Stimulated activated CD4-positive, alpha-beta T cell treated with anti-CD3 and anti-CD28 coated beads, Interleukin-12 subunit alpha, Interleukin-12 subunit beta, amount 100 ng/mL, for 48 hours (primary cell): ENCODE data around the gene SEMA3B.
"Not testable (repeated sequence)": the region's sequence is repeated elsewhere in the genome, so short reads cannot be mapped to it uniquely, and the experiment has no call there.

Experiments used
- DNase-seq, 3 donors: peaks; one replicate each; pipeline ENCODE4 v3.0.0-alpha.2; 2020; ENCODE audit warnings: low read depth in 2 of 3, low spot score in 1 of 3

Gene SEMA3B

GRCh38 chr3:50271314-50271936 is 2.5 kb downstream of the SEMA3B start:
- no peak for DNase-seq

DNA sequence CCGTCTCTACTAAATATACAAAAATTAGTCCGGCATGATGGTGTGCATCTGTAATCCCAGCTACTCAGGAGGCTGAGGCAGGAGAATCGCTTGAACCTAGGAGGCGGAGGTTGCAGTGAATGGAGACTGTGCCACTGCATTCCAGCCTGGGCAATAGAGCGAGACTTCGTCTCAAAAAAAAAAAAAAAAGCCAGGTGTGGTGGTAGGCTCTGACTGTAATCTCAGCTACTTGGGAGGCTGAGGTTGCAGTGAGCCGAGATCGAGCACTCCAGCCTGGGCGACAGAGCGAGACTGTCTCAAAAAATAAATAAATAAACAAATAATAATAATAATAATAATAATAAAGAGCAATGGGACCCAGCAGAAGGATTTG is 3.6 kb downstream of the SEMA3B start:
- DNase-seq = not testable (repeated sequence)

- DNase-seq = peak; percentile 82 to 96 (median 86)
Measured at GRCh38 chr3:50272911-50273688, 4.2 kb downstream of the SEMA3B start.

- DNase-seq = no peak
Measured at GRCh38 chr3:50273689-50274065, 4.7 kb downstream of the SEMA3B start.

- DNase-seq = peak; percentile 67 to 72 (median 70)
Measured at GRCh38 chr3:50274371-50275104, 5.6 kb downstream of the SEMA3B start.

DNA sequence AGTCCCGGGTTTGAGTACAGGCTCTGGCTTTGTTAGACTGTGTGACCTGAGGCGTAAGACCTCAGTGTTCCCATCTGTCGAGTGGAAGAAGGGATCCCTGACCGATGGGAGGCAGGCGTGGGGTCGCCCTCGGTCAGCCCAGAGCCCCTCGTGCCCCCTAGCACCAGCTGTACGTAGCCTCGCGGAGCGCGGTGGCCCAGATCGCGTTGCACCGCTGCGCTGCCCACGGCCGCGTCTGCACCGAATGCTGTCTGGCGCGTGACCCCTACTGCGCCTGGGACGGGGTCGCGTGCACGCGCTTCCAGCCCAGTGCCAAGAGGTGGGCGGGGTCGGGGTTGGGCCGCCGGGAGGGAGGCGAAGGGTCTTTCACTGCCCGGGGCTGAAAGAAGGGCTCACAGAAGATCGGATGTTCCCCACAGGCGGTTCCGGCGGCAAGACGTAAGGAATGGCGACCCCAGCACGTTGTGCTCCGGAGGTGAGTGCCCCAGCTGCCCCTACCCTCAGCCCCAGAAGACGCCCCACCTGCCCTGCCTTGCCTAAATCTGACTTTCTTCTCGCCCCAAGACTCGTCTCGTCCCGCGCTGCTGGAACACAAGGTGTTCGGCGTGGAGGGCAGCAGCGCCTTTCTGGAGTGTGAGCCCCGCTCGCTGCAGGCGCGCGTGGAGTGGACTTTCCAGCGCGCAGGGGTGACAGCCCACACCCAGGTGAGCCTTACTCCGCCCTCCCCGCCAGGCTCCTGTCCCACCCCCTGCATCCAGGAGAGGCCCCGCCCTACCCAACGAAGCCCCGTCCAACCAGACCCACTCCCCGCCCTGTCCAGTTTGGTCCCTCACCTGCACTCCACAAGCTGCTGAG is 6.4 kb downstream of the SEMA3B start:
- no peak for DNase-seq

- no peak for DNase-seq
Measured at GRCh38 chr3:50275996-50276761, 7.2 kb downstream of the SEMA3B start.

DNA sequence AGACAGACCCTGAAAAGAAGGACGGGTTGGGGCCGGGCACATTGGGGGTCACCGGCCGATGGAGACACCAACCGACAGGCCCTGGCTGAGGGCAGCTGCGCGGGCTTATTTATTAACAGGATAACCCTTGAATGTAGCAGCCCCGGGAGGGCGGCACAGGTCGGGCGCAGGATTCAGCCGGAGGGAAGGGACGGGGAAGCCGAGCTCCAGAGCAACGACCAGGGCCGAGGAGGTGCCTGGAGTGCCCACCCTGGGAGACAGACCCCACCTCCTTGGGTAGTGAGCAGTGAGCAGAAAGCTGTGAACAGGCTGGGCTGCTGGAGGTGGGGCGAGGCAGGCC is 7.8 kb downstream of the SEMA3B start:
- no peak for DNase-seq

GRCh38 chr3:50278123-50278879 is 9.4 kb downstream of the SEMA3B start:
- DNase-seq = no peak

- DNase-seq = no peak
Measured at GRCh38 chr3:50278880-50279224, 9.9 kb downstream of the SEMA3B start, which contains the start of gene LSMEM2. Gene LSMEM2, plus strand, starts transcription at chr3:50279087. Its CDS starts 27 bp downstream, at chr3:50279114.

GRCh38 chr3:50279255-50280016 is 10.5 kb downstream of the SEMA3B start:
- DNase-seq = no peak

DNA sequence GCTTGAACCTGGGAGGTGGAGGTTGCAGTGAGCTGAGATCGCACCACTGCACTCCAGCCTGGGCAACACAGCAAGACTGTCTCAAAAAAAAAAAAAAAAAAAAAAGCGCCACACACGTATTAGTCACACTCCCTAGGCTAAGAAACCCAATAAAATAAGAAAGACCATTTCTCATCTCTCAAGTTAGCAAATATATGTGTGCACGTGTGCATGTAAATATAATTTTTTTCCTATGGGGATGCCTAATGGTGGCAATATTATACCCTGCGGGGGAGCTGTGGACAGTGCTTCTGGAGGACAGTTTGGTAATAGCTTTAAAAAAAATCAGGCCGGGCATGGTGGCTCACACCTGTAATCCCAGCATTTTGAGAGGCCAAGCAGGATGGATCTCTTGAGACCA is 15.2 kb downstream of the SEMA3B start:
- not testable (repeated sequence) for DNase-seq

DNA sequence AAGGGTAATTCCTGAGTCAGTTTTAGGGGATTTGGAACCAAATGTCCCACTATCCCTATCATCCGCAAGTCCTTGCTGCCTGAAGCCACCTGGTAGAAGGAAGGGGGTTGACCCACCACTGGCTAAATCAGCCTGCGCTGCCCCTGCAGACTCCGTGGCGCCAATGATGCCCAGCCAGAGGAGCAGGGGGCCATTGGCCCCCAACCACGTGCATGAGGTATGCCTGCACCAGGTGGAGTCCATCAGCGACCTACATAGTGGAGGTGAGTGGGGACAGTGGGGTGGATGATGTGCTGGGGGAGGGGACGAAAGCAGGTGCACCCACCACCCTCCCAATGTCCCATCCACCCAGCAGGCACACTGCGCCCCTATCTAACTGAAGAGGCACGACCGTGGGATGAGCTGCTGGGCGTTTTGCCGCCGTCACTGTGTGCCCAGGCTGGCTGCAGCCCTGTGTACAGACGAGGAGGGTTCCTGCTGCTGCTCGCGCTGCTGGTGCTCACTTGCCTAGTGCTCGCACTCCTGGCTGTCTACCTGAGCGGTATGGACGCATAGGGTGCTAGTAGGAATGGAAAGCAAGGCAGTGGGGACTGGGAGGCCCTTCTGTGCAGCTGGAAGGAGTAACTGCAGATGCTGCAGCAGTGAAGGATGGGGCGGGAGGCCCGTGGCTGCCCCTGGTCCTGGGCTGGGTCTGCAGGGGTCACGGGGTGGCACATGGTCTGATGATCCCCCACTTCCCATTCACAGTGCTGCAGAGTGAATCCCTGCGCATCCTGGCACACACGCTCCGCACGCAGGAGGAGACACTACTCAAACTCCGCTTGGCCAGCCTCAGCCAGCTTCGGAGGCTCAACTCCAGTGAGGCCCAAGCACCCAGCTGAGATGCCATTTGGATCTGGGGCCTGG is 17.6 kb downstream of the SEMA3B start:
- no peak for DNase-seq

GRCh38 chr3:50287262-50287661 is 18.3 kb downstream of the SEMA3B start:
- no peak for DNase-seq

- no peak for DNase-seq
Measured at GRCh38 chr3:50288387-50289007, 19.6 kb downstream of the SEMA3B start.

DNA sequence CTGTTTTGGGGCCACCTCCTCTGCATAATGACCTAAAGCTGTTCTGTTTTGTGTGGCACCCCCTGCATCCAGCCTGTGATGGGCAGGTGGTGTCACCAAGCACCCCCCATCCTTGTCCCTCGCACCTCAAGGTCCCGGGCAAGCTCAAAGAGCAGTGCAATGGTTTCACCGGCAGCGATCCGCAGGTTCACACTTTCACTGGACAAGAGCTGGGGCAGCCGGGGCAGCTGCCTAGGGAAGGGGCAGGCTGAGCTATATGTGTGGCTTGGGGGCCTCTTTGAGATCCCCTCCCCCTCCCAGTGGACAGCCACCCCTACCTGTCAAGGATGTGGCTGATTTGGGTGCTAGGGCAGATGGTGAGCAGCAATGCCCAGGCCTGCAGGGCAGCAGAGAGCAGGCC is 20.2 kb downstream of the SEMA3B start:
- no peak for DNase-seq

GRCh38 chr3:50290161-50290641 is 21.3 kb downstream of the SEMA3B start:
- no peak for DNase-seq
